D721Med (cell line): ENCODE data around the gene POM121L2.

Experiments used
- DNase-seq: peaks from one replicate; pipeline ENCODE4 v3.0.0; 2011; ENCODE audit warnings: low spot score; ENCODE audit not compliant: insufficient read length
- FAIRE-seq: peaks from 2 replicates; lab custom pipeline; 2011; peaks lifted over from hg19 to GRCh38; lab: Jason Lieb, UNC
- TF ChIP-seq, protein P1 (sequence below): IDR thresholded peaks from 2 replicates; pipeline ENCODE4 v1.5.1; 2012; ENCODE audit warnings: mild to moderate bottlenecking, control low read depth; ENCODE audit not compliant: insufficient read depth; ENCODE audit errors: missing control alignments

The POM121L2 gene

DNA sequence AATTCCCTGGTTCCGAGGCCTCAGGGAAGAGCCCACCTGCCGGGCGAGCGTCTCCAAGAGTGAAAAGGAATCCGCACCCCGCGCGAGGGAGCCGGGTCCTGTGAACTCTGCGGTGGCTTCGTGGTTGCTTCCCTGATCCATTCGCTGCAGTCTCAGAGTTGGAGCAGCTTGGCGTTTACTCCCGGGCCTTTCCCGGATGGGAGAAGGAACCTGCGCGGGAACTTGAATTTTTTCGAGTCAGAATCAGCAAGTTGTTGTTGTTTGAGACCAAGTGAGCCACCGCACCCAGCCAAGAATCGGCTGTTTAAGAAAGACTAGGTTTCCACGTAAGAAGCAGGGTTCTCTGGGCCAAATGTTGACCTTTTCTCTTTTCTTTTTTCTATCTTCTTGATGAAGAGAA, 51.7 kb downstream of the POM121L2 start:
- DNase-seq (no peak), FAIRE-seq (no peak)
- TF ChIP-seq, protein P1, sequence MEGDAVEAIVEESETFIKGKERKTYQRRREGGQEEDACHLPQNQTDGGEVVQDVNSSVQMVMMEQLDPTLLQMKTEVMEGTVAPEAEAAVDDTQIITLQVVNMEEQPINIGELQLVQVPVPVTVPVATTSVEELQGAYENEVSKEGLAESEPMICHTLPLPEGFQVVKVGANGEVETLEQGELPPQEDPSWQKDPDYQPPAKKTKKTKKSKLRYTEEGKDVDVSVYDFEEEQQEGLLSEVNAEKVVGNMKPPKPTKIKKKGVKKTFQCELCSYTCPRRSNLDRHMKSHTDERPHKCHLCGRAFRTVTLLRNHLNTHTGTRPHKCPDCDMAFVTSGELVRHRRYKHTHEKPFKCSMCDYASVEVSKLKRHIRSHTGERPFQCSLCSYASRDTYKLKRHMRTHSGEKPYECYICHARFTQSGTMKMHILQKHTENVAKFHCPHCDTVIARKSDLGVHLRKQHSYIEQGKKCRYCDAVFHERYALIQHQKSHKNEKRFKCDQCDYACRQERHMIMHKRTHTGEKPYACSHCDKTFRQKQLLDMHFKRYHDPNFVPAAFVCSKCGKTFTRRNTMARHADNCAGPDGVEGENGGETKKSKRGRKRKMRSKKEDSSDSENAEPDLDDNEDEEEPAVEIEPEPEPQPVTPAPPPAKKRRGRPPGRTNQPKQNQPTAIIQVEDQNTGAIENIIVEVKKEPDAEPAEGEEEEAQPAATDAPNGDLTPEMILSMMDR = no peak
